Dedifferentiated amniotic fluid mesenchymal stem cell (primary cell): ENCODE results near the gene MFNG.
"Not testable (repeated sequence)": the region's sequence is repeated elsewhere in the genome, so short reads cannot be mapped to it uniquely, and the experiment has no call there.

Source experiments
- DNase-seq: peaks from one replicate; pipeline ENCODE4 v3.0.0-alpha.2; 2016; ENCODE audit errors: extremely low spot score

MFNG gene, protein sequence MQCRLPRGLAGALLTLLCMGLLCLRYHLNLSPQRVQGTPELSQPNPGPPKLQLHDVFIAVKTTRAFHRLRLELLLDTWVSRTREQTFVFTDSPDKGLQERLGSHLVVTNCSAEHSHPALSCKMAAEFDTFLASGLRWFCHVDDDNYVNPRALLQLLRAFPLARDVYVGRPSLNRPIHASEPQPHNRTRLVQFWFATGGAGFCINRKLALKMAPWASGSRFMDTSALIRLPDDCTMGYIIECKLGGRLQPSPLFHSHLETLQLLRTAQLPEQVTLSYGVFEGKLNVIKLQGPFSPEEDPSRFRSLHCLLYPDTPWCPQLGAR

DNA sequence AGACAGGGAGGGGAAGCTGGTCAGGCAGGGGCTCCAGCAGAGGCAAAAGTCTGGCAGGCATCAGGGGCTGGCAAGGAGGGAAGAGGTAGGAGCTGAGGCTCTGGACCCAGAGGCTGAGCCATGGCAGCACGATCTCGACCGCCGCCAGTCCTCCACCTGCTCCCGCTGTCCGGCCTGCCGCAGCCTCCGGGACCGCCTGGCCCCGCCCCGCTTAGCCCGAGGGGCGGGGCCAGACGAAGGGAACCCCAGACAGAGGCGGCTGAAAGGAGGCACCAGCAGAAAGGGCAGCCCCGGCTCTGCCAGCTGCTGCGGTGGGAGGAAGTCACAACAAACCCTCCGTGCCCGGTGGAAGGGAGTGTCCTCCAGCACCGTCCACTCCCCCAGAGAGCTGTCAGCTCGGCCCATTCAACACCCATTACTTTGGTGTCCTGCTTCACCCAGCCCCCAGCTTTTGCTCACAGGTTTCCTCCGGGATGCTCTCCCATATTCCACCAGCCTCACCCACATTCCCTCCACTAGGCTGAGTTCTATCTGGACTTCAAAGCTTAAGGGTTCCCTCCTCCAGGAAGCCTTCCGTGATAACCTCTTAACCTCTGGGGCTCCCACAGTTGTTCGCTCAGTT, at the start of gene MFNG:
MFNG (minus strand) TSS at position 161 of the 622 bp plus-strand sequence. CDS start 207 bp downstream, outside the sequence.
- no peak for DNase-seq

DNA sequence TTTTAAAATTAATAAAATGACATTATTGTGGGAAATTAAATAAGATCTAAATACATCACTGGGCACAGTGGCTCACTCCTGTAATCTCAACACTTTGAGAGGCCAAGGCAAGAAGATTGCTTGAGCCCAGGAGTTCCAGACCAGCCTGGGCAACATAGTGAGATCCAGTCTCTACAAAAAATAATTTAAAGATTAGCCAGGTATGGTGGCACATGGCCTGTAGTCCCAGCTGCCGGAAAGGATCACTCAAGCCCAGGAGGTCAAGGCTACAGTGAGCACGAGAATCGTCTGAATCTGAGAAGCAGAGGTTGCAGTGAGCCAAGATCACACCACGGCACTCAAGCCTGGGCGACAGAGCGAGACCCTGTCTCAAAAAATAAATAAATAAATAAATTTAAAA, 49.0 kb upstream of the MFNG start:
- no peak for DNase-seq

DNA sequence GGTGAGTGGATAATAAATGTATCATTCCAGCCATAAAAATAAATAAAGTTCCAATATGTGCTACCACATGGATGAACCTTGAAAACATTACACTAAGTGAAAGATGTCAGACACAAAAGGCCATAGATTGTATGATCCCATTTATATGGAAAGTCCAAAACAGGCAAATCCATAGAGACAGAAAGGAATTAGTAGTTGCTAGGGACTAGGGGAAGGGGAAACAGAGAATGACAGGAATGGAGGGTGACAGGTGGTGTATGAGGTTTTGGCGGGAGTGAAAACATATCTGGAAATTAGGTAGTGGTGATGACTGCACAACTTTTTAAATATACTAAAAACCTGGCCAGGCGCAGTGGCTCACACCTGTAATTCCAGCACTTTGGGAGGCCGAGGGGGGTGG, 48.3 kb upstream of the MFNG start:
- no peak for DNase-seq

DNA sequence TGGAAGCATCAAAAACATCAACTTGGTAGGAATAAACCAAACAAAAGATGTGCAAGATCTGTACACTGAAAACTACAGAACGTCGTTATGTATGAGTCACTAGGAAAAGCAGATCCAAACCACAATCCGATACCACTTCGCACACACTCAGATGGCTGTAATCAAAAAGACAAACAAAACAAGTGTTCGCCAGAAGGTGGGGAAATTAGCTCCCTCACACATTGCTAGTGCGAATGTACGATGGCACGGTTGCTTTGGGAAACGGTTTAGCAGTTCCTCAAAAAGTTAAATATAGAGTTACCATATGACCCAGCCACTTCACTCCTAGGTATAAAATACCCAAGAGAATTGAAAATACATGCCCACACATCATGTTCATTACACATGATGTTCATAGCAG, 47.8 kb upstream of the MFNG start:
- peak; percentile 56 for DNase-seq

DNA sequence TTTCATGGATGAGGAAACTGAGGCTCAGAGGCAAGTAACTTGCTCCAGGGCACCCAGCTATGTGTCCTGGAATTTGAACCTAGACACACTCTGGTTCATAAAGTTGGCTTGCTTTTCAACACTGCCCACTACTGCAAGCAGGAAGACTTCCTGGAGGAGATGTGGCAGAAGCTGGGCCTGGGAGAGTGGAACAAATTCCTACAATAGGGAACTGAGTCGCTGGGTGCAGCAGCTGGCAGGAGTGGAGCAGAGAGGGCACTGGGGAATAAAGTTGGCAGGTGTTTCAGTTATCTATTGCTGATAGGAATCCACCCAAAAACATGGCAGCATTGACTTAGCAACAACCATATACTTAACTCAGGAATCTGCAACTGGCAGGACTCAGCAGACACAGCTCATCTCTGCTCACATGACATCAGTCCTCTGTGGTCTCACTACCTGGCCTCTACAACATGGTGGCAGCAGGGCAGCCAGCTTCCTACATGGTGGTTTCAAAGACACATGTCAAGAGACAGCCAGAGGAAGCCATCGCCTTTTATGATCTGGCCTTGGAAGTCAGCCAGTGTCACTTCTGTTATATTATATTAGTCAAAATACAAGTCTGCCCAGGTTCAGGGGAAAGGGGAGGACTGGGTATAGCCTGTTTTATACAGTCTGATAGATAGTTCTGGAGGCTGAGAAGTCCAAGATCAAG, 43.6 kb upstream of the MFNG start:
- no peak for DNase-seq

DNA sequence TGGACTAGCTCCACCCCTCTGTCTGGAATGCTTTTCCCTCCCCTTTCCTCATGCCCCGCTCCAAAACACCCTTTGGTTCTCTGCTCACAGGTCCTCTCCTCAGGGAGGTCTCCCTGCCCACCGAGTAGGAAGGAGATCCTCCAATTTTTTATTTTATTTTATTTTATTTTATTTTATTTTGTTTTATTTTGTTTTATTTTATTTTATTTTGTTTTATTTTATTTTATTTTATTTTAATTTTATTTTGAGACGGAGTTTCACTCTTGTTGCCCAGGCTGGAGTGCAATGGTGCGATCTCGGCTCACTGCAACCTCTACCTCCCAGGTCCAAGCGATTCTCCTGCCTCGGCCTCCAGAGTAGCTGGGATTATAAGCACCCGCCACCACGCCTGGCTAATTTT, 41.8 kb upstream of the MFNG start:
- not testable (repeated sequence) for DNase-seq

DNA sequence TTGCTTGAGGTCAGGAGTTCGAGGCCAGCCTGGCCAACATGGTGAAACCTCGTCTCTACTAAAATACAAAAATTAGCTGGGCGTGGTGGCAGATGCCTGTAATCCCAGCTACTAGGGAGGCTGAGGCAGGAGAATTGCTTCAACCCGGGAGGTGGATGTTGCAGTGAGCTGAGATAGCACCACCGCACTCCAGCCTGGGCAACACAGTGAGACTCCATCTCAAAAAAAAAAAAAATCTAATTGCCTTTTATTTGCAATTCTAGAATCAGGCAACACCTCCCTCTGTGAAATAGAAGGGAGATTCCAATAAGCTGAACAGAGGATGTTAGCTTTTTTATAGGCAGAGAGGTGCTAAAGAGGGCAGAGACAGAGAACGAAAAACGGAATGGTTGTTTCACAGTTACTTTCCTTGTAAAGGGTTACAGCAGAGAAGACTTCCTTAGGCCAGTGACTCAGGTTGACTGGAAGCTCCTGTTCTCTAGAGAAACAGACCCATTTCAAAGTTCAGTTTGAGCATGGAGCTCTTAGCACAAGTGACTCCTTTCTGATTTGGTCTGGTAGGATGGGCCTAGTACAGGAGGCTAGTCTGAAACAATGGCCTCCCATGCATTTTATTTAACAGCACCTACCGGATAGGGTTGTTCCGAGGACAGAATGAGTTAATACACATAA, 41.0 kb upstream of the MFNG start:
- not testable (repeated sequence) for DNase-seq

DNA sequence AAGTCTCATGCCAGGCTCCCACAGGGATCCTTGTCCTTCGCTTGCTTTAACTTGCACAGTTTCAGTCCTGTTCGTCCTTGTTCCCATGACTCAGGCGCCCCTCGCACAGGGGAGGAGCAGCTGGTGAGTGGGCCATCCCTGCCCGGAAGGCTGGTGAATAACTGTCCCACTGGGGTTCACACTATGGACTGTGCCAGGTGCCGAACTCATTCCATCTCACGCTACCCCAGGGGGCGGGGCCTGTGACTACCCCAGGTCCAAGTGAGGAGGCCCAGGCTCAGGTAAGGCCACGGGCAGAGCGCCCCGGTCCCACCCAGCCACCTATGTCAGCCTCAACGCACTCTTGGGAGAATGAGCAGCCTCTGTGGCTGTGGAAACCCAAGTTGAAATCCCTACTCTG, 40.2 kb upstream of the MFNG start:
- DNase-seq: no peak

DNA sequence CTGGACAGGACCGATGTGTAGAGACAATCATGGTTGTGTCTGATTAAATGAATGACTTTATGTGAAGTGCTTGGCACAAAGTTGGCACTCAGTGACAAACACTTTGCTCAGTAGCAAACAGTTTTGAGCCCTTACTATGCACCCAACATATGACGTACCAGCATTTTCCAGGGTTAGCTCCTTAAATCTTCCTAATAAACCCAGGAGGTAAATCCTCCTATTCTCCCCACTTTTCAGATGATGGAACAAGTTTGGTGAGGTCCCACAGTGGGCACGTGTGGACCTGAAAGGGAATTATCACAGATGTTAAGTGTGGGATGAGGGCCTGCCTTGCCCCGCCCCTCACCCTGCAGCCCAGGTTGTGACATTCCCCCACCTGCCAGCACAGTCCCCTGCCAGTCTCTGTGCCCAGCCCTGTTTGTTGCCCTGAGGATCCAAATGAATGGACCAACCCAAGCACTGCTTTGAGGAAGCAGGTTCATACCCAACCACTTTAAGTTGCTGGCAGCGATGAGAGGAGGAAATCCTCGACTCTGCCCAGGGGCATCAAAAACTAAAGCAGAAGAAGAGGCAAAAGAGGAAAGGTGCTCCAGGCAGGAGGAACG, 39.7 kb upstream of the MFNG start:
- DNase-seq: no peak

DNA sequence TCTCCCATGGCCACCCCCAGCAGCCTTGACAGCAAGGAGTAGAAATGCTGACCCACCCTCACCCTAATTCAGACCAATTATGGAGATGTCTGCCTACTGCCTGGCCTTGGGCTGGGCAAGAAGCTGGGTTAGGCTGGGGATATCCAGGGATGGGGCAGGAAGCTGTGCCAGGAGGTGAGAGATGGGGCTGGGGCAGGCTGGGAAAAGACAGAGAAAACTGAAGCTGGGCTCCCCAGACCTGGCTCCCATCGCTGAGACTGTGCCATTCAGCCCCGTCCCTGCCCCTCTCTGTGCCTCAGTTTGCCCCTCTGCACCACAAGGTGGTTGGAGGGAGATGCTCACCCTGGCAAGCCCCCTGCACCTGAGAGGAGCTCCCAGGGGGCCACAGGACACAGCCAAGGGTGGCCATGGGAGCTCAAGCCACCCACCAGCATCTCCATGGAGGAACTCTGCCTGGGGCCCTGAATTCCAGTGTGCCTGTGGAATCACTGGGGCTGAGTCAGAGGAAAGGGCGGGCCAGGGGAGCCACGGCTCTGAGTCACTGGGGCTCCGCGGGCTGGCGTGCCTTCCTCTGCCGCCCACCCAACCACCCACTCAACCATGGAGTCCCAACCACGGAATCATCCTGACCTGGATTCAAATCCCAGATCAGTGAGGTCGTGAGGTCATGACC, 39.0 kb upstream of the MFNG start:
- DNase-seq: peak; percentile 82

DNA sequence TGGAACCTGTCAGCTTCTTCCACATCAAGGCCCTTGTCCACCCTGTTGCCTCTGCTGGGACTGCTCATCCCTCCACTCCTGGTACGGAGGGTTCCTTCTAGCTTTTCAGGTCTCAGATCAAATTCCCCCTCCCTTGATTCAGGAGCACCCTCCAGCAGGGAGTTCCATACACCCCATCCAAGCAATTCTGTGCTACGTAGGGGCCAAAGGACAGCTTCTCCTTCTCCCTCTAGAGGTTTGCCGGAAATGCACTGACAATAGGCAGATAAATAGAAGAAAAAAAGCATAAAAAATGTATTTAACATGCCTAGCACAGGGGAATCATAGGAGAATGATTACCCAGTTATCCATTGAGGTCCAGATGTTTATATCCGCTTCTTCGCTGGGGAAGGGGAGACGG, 36.3 kb upstream of the MFNG start:
- DNase-seq: no peak

DNA sequence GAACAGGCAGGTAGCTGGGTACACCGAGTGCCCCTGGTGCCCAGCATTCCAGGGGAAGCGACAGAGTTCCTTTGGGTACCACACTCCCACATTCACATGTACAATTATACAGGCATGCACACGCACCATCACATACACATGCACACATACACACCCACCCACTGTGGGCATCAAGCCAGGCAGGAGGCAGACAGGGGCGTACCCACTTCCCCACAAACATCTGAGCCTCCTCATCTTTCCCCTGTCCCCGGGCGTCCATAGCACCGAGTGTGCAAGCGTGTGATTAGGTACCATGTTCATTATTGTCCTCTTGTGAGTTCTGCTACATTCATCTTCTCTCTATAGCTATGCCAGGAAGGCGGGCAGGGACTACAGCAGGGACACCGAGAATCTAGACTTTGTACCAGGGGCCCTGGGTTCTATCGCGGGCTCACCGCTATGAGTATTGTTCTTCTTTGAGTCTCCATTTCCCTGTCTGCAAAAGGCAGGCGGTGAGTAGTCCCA, 35.1 kb upstream of the MFNG start:
- no peak for DNase-seq

DNA sequence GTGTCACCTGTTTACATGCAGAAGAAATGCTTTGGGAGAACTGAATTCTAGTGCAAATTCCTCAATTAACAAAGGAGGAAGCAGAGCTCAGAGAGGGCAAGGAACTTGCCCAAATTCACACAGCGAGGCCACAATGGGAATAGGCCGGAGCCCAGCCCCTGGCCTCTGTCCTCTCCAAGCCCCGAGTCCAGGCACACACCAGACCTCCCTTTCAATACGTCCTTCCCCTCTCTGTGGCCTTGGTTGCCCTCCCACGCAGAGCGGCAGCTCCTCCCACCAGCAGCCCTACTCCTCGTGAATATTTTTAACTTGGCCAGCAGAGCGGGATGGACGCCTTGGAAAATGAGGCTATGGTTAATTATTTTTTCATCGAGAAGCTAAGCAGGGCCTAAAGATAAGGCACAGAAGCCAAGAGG, 34.6 kb upstream of the MFNG start:
- no peak for DNase-seq

DNA sequence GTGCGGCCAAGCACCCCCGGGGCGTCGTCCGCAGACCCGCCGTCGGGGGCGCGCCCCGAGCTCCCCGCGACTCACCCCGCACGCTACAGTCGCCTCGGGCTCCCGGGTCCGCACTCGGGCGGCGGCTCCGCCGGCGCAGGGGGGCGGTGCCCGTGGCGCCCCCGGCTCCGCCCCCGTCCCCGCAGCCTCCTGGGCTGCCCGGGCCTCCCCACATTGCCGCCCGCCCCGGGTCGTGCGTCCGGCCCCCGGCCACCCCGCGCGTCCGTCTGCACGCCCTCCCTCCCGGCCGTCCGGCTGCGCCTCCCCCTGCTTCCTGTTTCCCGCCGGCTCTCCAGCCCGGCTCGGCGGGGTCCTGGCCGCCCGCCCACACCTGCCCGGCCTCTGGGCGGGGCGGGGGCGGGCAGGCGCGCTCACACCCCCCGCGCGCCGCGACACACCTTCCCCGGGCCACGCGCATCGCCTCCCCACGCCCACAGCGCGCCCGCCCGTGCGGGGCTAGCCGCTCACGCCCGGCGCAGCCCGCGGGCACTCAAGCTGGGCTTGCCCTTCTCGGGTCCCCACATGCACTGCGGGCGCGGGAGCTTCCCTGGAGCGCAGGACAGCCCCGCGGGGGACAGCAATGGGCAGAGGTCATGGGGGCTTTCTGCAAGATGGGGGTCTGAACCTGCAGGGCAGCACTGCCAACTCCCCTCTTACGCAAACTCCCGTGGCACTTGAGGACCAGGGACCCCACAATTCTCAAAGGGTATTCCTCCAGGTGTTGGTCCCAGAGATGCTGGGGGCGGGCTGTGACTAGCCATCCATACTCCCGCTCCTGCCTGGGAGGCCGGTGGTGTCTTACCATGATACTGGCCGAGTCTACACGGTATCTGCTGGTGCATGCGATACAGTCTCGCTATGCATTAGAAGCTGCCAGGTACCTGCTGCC, 33.3 kb upstream of the MFNG start, which contains the start of gene CARD10:
CARD10 (minus strand) TSS at position 148 of the 928 bp plus-strand sequence. CDS start 215 bp downstream, outside the sequence.
- no peak for DNase-seq

DNA sequence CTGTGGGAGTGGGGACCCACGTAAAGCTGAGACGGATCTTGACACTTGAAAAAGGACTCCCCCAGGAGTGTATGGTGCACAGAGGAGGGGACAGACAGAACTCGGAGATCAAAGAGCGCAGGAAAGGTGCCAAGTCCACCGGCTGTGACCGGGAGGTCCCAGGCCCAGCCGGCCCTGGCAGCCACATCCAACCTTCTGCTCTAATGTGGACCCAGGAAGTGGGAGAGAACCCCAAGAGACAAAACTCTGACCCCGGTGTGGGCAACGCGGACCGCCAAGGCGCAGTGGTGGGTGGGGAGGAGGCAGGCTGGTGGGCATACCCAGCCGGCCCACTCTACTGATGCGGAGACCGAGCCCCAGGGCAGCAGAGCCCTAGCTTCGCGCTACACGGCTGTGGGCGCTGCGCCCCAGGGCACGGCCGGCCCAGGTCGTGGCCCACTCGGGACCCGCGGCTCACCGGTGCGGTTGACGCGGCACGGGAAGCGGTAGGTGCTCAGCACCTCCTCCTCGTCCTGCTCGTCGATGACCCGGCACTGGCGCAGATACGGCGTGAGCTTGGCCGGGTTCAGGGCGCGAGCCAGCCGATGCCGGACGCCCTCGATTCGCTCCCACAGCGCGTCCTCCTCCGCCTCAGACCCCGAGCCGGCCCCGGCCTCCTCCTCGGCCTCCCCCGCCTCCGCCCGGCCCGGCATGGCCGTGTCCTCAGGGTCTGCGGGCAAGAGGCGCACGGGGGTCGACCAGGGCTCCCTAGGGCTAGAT, 32.5 kb upstream of the MFNG start:
- no peak for DNase-seq

DNA sequence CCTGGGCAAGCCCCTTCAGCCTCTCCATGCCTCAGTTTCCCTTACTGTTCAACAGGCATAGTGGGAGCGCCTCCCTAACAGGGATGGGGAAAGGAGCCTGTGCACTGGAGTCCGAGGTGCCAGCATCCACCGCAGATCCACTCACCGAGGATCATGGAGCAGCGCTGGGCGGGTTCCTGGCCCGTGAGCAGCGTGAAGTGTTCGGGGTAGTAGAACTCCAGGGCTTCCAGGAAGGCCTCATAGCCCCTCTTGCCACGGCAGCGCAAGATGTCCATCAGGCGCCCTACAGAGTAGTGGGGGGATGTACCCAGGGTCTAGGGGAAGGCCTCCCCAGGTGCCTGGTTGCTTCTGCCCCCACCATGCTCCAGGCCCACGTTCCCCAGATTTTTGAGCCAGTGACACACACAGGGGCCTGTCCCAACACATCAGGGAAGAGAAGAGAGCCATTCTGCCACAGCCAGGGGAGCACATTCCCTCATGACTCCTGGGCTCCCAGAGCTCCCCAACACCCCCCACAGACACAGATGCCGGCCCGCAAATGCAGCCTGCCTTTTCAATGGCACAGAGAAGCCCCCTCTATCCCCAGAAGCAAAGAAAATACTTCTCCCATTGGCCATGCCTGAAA, 31.8 kb upstream of the MFNG start:
- DNase-seq: no peak

DNA sequence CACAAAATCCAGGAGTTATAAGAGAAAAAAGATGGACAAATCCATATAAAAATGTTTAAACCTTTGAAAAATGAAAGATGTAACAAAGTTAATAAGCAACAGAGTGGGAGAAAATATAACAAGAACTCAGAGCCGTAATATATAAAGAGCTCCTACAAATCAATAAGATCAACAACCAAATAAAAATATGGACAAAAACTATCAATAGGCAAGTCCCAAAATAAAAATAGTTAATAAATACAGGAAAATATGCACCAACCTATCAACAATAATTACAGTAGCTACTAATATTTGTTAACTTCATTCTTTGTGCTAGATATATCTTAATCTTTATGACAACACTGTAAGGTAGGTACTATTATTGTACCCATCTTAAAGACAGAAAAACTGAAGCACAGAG, 30.3 kb upstream of the MFNG start:
- DNase-seq: no peak

DNA sequence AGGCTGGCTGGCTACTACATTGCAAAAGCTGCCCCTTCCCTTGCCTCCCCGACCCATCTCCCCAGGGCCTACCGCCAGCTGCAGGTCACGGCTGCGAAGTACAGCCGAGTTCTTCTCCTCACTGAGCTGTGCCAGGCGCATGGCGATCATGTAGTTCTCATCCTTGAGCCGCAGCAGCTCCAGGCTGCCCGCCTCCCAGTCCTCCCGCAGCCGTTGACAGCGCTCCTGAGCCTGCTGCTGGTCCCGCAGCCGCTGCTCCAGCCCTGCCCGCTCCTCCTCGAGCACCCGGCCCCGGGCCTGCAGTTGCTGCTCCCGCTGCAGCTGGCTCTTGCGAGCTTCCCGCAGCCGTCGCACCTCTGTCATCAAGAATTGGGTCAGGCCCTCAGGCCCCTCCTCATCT, 29.7 kb upstream of the MFNG start:
- DNase-seq: no peak

DNA sequence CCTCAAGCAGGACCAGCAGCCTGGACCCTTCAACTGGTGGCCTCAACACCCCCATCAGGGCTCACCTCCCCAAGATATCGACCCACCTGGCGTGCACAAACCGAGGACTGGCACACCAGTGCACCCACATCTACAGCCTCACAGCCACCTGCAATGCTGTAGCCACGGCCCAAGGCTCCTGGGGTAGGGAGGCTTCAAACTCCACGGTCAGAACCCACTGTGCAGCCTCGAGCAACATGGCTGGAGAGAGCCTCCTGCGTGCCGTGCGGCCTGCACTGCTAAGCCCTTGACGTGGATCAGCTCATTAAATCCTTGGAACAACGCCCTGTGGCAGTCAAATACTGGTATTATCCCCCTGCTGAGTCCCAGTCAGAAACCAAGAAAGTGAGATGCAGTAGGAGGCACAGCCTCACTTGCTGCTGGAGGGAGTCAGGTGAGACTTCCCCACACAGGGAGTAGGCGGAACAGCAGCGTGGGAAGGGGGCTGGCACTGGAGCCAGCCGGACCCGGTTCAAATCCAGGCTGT, 28.4 kb upstream of the MFNG start:
- DNase-seq: no peak
